NCI-H748 treated with DMSO at 0.1 percent for 48 hours (cell line): ENCODE measurements around the gene SCO1.
"Not testable (repeated sequence)": the region's sequence is repeated elsewhere in the genome, so short reads cannot be mapped to it uniquely, and the experiment has no call there.

ENCODE experiments used
- DNase-seq: peaks from one replicate; lab custom pipeline; 2025; lab: John Stamatoyannopoulos, UW

SCO1 gene

GRCh38 chr17:10725262-10725661 is 27.9 kb upstream of the SCO1 start:
- no peak for DNase-seq

- DNase-seq = no peak
Observed at GRCh38 chr17:10724546-10725195, 27.3 kb upstream of the SCO1 start.

- no peak for DNase-seq
Observed at GRCh38 chr17:10718547-10718946, 21.2 kb upstream of the SCO1 start.

DNA sequence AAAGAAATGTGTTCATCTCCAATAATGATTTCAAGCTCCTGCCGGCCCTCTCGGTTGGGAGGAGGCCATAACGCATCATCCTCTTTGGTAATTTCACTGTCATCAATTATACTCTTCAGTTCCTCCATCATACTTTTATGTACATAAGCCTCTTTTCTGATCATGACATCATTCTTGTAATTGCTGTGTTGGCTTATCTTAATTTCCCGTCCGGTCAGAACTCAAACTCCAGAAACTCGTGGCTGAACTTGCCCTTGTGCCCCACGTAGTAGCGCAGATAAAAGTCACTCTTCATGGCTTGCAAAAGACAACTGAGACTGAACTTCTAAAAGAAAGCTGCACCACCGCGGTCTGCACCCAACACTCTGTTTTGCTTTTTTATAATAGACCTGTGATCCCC is 18.9 kb upstream of the SCO1 start:
- DNase-seq = no peak

GRCh38 chr17:10713318-10713717 is 16.0 kb upstream of the SCO1 start:
- DNase-seq = no peak

DNA sequence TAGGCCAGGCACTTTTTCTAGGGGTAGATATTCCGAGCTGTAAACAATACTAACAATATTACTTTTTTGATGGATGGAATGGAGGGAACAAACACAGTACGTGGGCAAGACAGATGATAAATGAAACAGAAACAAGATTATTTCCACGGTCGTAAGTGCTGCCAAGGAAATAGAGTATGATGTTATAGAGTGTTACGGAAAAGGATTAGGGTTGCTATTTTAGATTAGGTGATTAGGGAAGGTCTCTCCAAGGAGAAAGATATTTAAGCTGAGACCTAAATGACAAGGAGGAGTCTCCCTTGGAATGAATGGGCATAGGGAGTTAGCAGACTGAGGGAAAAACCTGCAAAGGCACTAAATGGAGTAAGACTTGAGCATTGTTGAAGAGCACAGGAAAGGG is 8.4 kb upstream of the SCO1 start:
- DNase-seq = no peak

DNA sequence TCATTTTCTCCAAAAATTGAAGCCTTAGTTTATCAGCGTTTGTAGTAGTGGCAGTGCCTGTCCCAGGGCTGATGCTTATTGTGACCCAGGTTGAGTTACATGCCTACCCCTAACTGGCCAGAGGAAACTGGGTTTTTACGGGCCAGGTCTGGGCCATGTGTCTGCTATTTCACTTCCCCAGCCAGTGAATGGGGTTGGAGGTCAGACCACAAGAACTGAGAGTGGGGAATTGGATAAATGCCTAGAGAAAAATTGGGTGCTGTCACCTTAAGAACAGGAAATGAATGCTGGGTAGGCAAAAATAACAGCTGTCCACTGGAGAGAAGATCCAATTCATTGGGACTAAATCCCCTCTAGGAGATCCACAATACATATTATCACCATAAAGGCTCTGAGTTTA is 5.2 kb upstream of the SCO1 start:
- DNase-seq = no peak

- DNase-seq = no peak
Observed at GRCh38 chr17:10699856-10700255, 2.5 kb upstream of the SCO1 start.

GRCh38 chr17:10698096-10698818 is 924 bp upstream of the SCO1 start:
- DNase-seq = no peak

DNA sequence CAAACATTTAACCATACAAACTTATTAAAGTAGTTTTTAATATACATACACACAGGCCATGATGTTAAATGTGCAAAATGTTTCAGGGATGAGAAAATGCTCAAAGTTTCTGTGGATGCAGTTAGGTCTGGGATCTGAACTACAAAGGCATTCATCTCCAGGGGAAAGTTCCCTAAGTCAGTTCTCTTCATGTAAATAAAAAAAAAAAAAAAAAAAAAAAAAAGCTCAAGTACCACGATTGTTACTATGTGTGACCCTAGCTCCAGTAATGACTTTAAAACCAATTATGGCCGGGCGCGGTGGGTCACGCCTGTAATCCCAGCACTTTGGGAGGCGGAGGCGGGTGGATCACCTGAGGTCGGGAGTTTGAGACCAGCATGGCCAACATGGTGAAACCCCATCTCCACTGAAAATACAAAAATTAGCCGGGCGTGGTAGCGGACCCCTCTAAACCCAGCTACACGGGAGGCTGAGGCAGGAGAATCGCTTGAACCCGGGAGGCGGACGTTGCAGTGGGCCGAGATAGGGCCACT is 1.4 kb downstream of the SCO1 start:
- DNase-seq = not testable (repeated sequence)

- no peak for DNase-seq
Observed at GRCh38 chr17:10687499-10687898, 9.8 kb downstream of the SCO1 start.

GRCh38 chr17:10683853-10684252 is 13.5 kb downstream of the SCO1 start:
- DNase-seq = no peak

- no peak for DNase-seq
Observed at GRCh38 chr17:10681866-10682446, 15.4 kb downstream of the SCO1 start.

DNA sequence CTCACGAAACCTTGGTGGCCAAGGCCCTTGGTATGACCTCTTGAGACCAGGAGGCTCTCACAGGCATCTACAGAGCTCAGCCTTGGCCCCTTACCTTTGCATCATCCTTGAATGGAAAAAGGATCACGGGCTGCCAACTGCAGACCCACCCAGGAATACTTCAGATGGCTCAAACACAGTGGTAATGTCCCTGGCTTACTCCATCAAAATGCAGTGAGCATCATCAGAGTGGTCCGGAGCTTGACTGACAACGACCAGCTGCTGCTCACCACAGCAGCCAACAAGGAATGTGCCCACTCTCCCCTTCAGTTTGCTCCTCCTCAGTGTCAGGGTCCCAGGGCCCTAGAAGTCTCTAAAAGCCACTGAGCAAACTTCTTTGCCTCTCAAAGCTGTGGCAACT is 22.6 kb downstream of the SCO1 start:
- no peak for DNase-seq

- DNase-seq = no peak
Observed at GRCh38 chr17:10673312-10673711, 24.0 kb downstream of the SCO1 start.

- no peak for DNase-seq
Observed at GRCh38 chr17:10668775-10669174, 28.6 kb downstream of the SCO1 start.

DNA sequence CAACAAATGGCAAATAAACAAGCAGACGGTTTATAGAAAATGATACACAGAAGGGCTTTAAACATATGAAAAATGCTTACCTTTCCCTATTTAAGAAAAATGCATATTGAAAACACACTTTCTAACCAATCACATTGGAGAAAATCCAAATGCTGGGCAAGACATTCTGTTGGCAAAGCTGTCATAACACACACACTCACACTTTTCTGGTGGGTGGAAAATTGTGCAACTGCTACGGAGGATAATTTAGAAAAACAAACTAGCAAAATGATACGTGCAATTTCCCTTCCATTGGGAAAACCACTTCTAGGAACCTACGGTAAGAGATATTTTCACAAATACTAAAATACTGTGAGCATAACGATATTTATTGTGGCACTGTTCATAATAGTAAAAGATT is 30.4 kb downstream of the SCO1 start:
- DNase-seq = no peak

GRCh38 chr17:10664571-10664970 is 32.8 kb downstream of the SCO1 start:
- DNase-seq = no peak

GRCh38 chr17:10663231-10663630 is 34.1 kb downstream of the SCO1 start:
- no peak for DNase-seq

GRCh38 chr17:10661437-10661836 is 35.9 kb downstream of the SCO1 start:
- no peak for DNase-seq

DNA sequence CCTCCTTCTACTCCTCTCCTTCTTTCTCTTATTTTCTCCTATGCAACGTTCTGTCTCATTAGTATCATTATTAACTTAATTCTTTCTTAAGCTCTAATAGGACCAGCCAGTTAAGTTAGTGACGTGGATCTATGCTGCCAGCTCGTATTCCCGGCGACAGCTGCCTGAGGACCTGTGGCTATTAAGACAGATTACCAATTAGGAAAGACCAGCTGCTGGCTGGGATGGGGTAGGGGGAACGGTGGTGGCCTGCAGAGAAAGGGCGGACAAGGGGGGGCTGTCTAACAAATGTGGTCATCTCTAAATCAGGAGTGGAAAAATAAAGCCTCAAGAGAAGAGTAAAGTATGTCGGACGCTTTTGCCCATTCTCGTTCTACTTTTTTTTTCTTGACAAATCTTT is 39.5 kb downstream of the SCO1 start:
- DNase-seq = no peak

- no peak for DNase-seq
Observed at GRCh38 chr17:10657148-10657547, 40.2 kb downstream of the SCO1 start, which contains the start of gene MYH3. MYH3 (minus strand) TSS chr17:10657309; CDS start chr17:10655064, 2,245 bp downstream.

DNA sequence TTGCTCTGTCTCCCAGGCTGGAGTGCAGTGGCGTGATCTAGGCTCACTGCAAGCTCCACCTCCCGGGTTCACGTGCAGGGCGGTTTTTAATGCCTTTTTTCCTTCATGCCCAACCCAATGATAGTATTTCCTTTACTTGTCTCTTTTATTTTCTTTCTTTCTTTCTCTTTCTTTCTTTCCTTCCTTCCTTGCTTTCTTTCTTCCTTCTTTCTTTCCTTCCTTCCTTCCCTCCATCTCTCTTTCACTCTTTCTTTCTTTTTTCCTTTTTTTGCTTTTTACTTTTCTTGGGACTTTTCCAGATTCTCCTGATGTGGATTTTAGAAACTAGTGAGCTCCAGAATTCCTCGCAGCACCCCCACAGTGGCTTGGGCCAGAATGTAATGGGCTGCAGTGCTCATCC is 43.3 kb downstream of the SCO1 start:
- DNase-seq = no peak
